SK-N-SH treated with all-trans-retinoic acid at 6 μM for 48 hours (cell line): ENCODE data around the gene EPM2AIP1.

Experiments
- GLIS3 ChIP-seq: fragments of 250-450 bp; sonication (Bioruptor Pico); IDR thresholded peaks from 2 replicates; pipeline ENCODE4 v1.5.0; 2020; ENCODE audit warnings: mild to moderate bottlenecking, moderate library complexity
- POU6F1 ChIP-seq: fragments of 250-450 bp; sonication (Bioruptor Pico); IDR thresholded peaks from 2 replicates; pipeline ENCODE4 v1.8.0; 2021; ENCODE audit warnings: low read depth, mild to moderate bottlenecking, moderate library complexity, borderline replicate concordance
- RARB ChIP-seq: fragments of 250-450 bp; sonication (Bioruptor Pico); IDR thresholded peaks from 2 replicates; pipeline ENCODE4 v1.8.0; 2021; ENCODE audit warnings: mild to moderate bottlenecking, moderate library complexity
- ZC3H10 ChIP-seq: fragments of 250-450 bp; sonication (Bioruptor Pico); IDR thresholded peaks from 2 replicates; pipeline ENCODE4 v1.5.1; 2021; ENCODE audit warnings: mild to moderate bottlenecking, moderate library complexity
- ZFP3 ChIP-seq: fragments of 250-450 bp; sonication (Bioruptor Pico); IDR thresholded peaks from 2 replicates; pipeline ENCODE4 v1.5.0; 2020; ENCODE audit warnings: mild to moderate bottlenecking, moderate library complexity
- ZFP30 ChIP-seq: fragments of 450-650 bp; formaldehyde crosslinking; IDR thresholded peaks from 2 replicates; pipeline ENCODE4 v1.5.0; 2022; ENCODE audit warnings: mild to moderate bottlenecking, moderate library complexity

GRCh38 chr3:36943601-36944000 lies 49.3 kb downstream of the EPM2AIP1 start:
- TF ChIP-seq ZFP30 (CRISPR knock-in tag), result no peak
- no peak for TF ChIP-seq ZFP3
- TF ChIP-seq RARB (CRISPR knock-in tag), result no peak
- no peak for TF ChIP-seq POU6F1 (CRISPR knock-in tag)
- TF ChIP-seq ZC3H10 (CRISPR knock-in tag), result no peak
- no peak for TF ChIP-seq GLIS3 (CRISPR knock-in tag)
